Stimulated activated CD8-positive, alpha-beta memory T cell treated with anti-CD3 and anti-CD28 coated beads, Interleukin-15, amount 100 ng/mL, for 24 hours (primary cell): ENCODE results near the gene VTI1A.
"Not testable (repeated sequence)": the region's sequence is repeated elsewhere in the genome, so short reads cannot be mapped to it uniquely, and the experiment has no call there.

Source experiments
- DNase-seq: peaks from one replicate; pipeline ENCODE4 v3.0.0-alpha.2; 2020; ENCODE audit warnings: low read depth

VTI1A gene

GRCh38 chr10:112507046-112507445 lies 60.0 kb downstream of the VTI1A start:
- DNase-seq = no peak

GRCh38 chr10:112507988-112508387 lies 61.0 kb downstream of the VTI1A start:
- DNase-seq = no peak

GRCh38 chr10:112509558-112510291 lies 62.7 kb downstream of the VTI1A start:
- DNase-seq = no peak

- DNase-seq = no peak
Observed at GRCh38 chr10:112510384-112510783, 63.4 kb downstream of the VTI1A start.

GRCh38 chr10:112512294-112512693 lies 65.3 kb downstream of the VTI1A start:
- no peak for DNase-seq

GRCh38 chr10:112515126-112515525 lies 68.1 kb downstream of the VTI1A start:
- no peak for DNase-seq

GRCh38 chr10:112515852-112516251 lies 68.8 kb downstream of the VTI1A start:
- DNase-seq = no peak

GRCh38 chr10:112517451-112517862 lies 70.4 kb downstream of the VTI1A start:
- no peak for DNase-seq

- DNase-seq = no peak
Observed at GRCh38 chr10:112519133-112519761, 72.2 kb downstream of the VTI1A start.

GRCh38 chr10:112520914-112521313 lies 73.9 kb downstream of the VTI1A start:
- DNase-seq = no peak

- DNase-seq = no peak
Observed at GRCh38 chr10:112524641-112525040, 77.6 kb downstream of the VTI1A start.

GRCh38 chr10:112525200-112525599 lies 78.2 kb downstream of the VTI1A start:
- DNase-seq = no peak

- no peak for DNase-seq
Observed at GRCh38 chr10:112526139-112526538, 79.1 kb downstream of the VTI1A start.

GRCh38 chr10:112526906-112527305 lies 79.9 kb downstream of the VTI1A start:
- DNase-seq = no peak

- no peak for DNase-seq
Observed at GRCh38 chr10:112528235-112528634, 81.2 kb downstream of the VTI1A start.

- DNase-seq = no peak
Observed at GRCh38 chr10:112531421-112531820, 84.4 kb downstream of the VTI1A start.

- no peak for DNase-seq
Observed at GRCh38 chr10:112532189-112532588, 85.2 kb downstream of the VTI1A start.

GRCh38 chr10:112532956-112533355 lies 85.9 kb downstream of the VTI1A start:
- no peak for DNase-seq

- no peak for DNase-seq
Observed at GRCh38 chr10:112533916-112534315, 86.9 kb downstream of the VTI1A start.

GRCh38 chr10:112535531-112535951 lies 88.5 kb downstream of the VTI1A start:
- no peak for DNase-seq

- no peak for DNase-seq
Observed at GRCh38 chr10:112536663-112537062, 89.6 kb downstream of the VTI1A start.

GRCh38 chr10:112538168-112538567 lies 91.2 kb downstream of the VTI1A start:
- no peak for DNase-seq

- DNase-seq = no peak
Observed at GRCh38 chr10:112539340-112539739, 92.3 kb downstream of the VTI1A start.

GRCh38 chr10:112542823-112543222 lies 95.8 kb downstream of the VTI1A start:
- not testable (repeated sequence) for DNase-seq
